Measurements from ENCODE around the gene TAS2R8. TPM values are rescaled to one million over a fixed set of nuclear protein-coding genes. Genes with fewer than 3 reads are reported as not detected.

TAS2R8 gene
- total and polyA plus RNA-seq, 2 of the 8 experiments (the other 6 are each of a cell fraction or from before 2014, with no cell fraction given) = not detected

DNA sequence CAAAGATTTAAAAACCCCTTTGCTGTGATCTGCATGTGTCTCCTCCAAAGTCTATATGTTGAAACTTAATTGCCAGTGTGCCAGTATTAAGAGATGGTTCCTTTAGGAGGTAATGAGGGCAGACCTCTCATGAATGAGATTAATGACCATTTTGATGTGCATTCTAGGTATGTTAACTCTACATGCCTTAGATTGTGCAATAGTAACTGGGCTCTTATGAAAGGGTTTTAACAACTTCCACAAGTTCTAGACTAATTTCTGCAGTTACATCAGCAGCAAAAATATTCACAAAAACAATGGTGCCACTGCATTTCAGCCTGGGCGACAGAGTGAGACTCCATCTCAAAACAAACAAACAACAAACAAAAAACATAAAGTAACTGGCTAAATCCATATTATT, 22.9 kb upstream of the TAS2R8 start:
- Histone ChIP-seq H3K4me2 (ENCODE audit: insufficient read depth in 1 of 2, low read depth in 2 of 2, low read length in 2 of 2) (no peak overlapping the region), H3K4me1 (replicated peaks in 1 of 4; ENCODE audit: control insufficient read depth in 3 of 4, insufficient read depth in 4 of 4, low read length in 3 of 4) (no peaks in the 10 kb centered on the region), H2AK5ac (ENCODE audit: low read depth, low read length) (no peak overlapping the region), H2BK15ac (ENCODE audit: low read length) (no peak overlapping the region), H2AFZ (ENCODE audit: low read length) (no peak overlapping the region), H3K79me2 (ENCODE audit: control insufficient read depth in 1 of 2, insufficient read depth in 2 of 2, low read length in 2 of 2) (no peaks in the 10 kb centered on the region), H2BK20ac (ENCODE audit: low read length) (no peak overlapping the region), H3K4me3 (ENCODE audit: extremely low read depth in 1 of 4, insufficient read depth in 2 of 4, low read depth in 3 of 4, low read length in 4 of 4) (no peak overlapping the region), H4K20me1 (replicated peaks in 1 of 2; ENCODE audit: control insufficient read depth in 1 of 2, insufficient read depth in 2 of 2, low read length in 2 of 2) (no peaks in the 10 kb centered on the region), H2BK5ac (ENCODE audit: low read depth, low read length) (no peak overlapping the region), H4K8ac (ENCODE audit: extremely low read depth, insufficient read depth, low read length) (no peak overlapping the region), H2BK120ac (replicated peaks; ENCODE audit: low read depth, low read length) (no peak overlapping the region), H3K9ac (replicated peaks in 1 of 4; ENCODE audit: extremely low read depth in 1 of 4, low read depth in 3 of 4, low read length in 3 of 4) (no peak overlapping the region), H3K9me3 (ENCODE audit: insufficient read depth in 2 of 2, low read depth in 1 of 2, low read length in 1 of 2) (no peaks in the 10 kb centered on the region), H3K23ac (ENCODE audit: insufficient read length) (no peak overlapping the region), H3K4ac (replicated peaks; ENCODE audit: insufficient read length, low read depth, low read length) (no peak overlapping the region), H3K79me1 (ENCODE audit: low read depth, low read length) (no peaks in the 10 kb centered on the region), H4K91ac (replicated peaks; ENCODE audit: insufficient read length, low read length) (no peak overlapping the region), H3K27ac (ENCODE audit: low read depth, low read length) (no peak overlapping the region), H3K56ac (replicated peaks; ENCODE audit: insufficient read length, low read depth, low read length) (no peak overlapping the region), H3K18ac (ENCODE audit: extremely low read depth, low read length) (no peak overlapping the region), H3K14ac (ENCODE audit: insufficient read length) (no peak overlapping the region), H3K36me3 (ENCODE audit: control insufficient read depth in 2 of 4, insufficient read depth in 4 of 4, low read length in 3 of 4) (no peaks in the 10 kb centered on the region), H2BK12ac (ENCODE audit: low read depth, low read length) (no peak overlapping the region), H4K5ac (ENCODE audit: insufficient read length, low read depth, low read length) (no peak overlapping the region), H3K27me3 (replicated peaks in 1 of 4; ENCODE audit: control insufficient read depth in 3 of 4, extremely low read depth in 1 of 4, insufficient read depth in 3 of 4, low read length in 3 of 4) (no peaks in the 10 kb centered on the region), H3K23me2 (ENCODE audit: low read depth, low read length) (no peaks in the 10 kb centered on the region)
- ChIA-PET POLR2A (ENCODE audit: partially characterized antibody) (no interaction called here), CTCF (ENCODE audit: partially characterized antibody) (no interaction called here)
- WGBS, 2 experiments (ENCODE audit: extremely low coverage in 1 of 2, insufficient coverage in 1 of 2, insufficient read length in 1 of 2, insufficient replicate concordance in 2 of 2, low coverage in 1 of 2, low lambda C conversion rate in 2 of 2, missing lambda C conversion rate in 1 of 2) = 95% methylated on average over 1 of the region's 1 CpG; no CpG with 5 or more reads in 1 of the 2 experiments
- no peak for FAIRE-seq
- TF ChIP-seq RAD21 (IDR thresholded peaks at IDR 0.05 in 1 of 2, conservative IDR thresholded peaks at IDR 0.05 in 1 of 2; ENCODE audit: low read depth in 2 of 2, low read length in 2 of 2) (no peak), SIX5 (IDR thresholded peaks at IDR 0.05; ENCODE audit: low read depth, low read length) (no peak), HDAC2 (IDR thresholded peaks at IDR 0.05; ENCODE audit: borderline replicate concordance in 1 of 2, low read depth in 2 of 2, low read length in 2 of 2) (no peak), KDM4A (IDR thresholded peaks at IDR 0.05; ENCODE audit: low read depth, low read length, severe bottlenecking) (no peak), PHF8 (conservative IDR thresholded peaks at IDR 0.05; ENCODE audit: low read depth, low read length) (no peak), CEBPB (IDR thresholded peaks at IDR 0.05; ENCODE audit: low read depth, low read length) (no peak), YY1 (IDR thresholded peaks at IDR 0.05; ENCODE audit: low read depth, low read length) (no peak), TAF7 (optimal IDR thresholded peaks at IDR 0.05; ENCODE audit: borderline replicate concordance, low read depth, low read length) (no peak), POLR2AphosphoS5 (IDR thresholded peaks at IDR 0.05; ENCODE audit: low read depth, low read length) (no peak)
- TF ChIP-seq, protein P1, sequence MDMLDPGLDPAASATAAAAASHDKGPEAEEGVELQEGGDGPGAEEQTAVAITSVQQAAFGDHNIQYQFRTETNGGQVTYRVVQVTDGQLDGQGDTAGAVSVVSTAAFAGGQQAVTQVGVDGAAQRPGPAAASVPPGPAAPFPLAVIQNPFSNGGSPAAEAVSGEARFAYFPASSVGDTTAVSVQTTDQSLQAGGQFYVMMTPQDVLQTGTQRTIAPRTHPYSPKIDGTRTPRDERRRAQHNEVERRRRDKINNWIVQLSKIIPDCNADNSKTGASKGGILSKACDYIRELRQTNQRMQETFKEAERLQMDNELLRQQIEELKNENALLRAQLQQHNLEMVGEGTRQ (IDR thresholded peaks at IDR 0.05; ENCODE audit: low read length) = no peak
- no peak for DNase-seq (ENCODE audit: low read depth in 1 of 2, low spot score in 2 of 2)

Data from H1 (cell line).